HCT116 (cell line): ENCODE results near the gene UBAC2. TPM values are rescaled to one million over a fixed set of nuclear protein-coding genes. Genes with fewer than 3 reads are reported as not detected.

Experiments
- ATAC-seq: fragments of 200-7000 bp; cut with Tn5 transposase; 2 replicates; pipeline ENCODE4 v1.9.1; 2020; ENCODE audit warnings: mild to moderate bottlenecking, moderate library complexity
- BruUV-seq: library from RNA; stranded (reverse); fragments of 400-500 nt; replicated peaks from 2 replicates; lab custom pipeline; 2021; lab: Mats Ljungman, UMichigan
- CTCF ChIA-PET: fragments of 300-600 bp; sonication (Branson Sonifier 250); formaldehyde crosslinking; loops from one replicate; lab custom pipeline; 2021; ENCODE audit warnings: antibody characterized with exemption; lab: Charles Lee
- POLR2A ChIA-PET: fragments of 300-600, 350-600 bp; sonication (Branson Sonifier 250); formaldehyde crosslinking; loops from one replicate; lab custom pipeline; 2021; ENCODE audit warnings: antibody characterized with exemption; lab: Charles Lee
- RAD21 ChIA-PET, 2 experiments: fragments of 300-600 bp; sonication (Branson Sonifier 250); formaldehyde crosslinking; loops; one replicate each; lab custom pipeline; 2023; ENCODE audit warnings: low total read pairs in 2 of 2; ENCODE audit not compliant: uncharacterized antibody in 2 of 2, unreplicated experiment in 2 of 2, low non-redundant PET in 1 of 2; lab: Charles Lee
- DNase-seq: peaks from one replicate; pipeline ENCODE4 v3.0.0-alpha.2; 2010; ENCODE audit warnings: low read depth, low spot score
- H2AFZ ChIP-seq: fragments of 200-600 bp; shearing (Covaris generic), sonication (generic); 2 replicates; pipeline ENCODE4 v1.6.1; 2017; ENCODE audit warnings: low read depth, mixed run types, mixed read lengths, antibody characterized with exemption, low read length; ENCODE audit not compliant: poor library complexity, severe bottlenecking
- H3K27ac ChIP-seq: 2 replicates; pipeline ENCODE4 v1.5.1; 2012; ENCODE audit warnings: low read depth, low read length
- H3K27me3 ChIP-seq: fragments of 200-600 bp; sonication (generic); 2 replicates; pipeline ENCODE4 v1.6.1; 2016; ENCODE audit warnings: mixed run types, low read length, mixed read lengths; ENCODE audit not compliant: insufficient read depth
- H3K36me3 ChIP-seq, 2 experiments: fragments of 200-500 bp in 1 of 2; fragments of 200-600 bp in 1 of 2; sonication (Bioruptor generic) in 1 of 2; sonication (generic) in 1 of 2; 2 replicates each; pipeline versions ENCODE4 v1.5.1 to v1.6.1; 2014 to 2016; ENCODE audit warnings: low read length in 2 of 2, inconsistent platforms in 1 of 2, mixed read lengths in 1 of 2, mixed run types in 1 of 2; ENCODE audit not compliant: insufficient read depth in 2 of 2, control insufficient read depth in 1 of 2
- H3K4me1 ChIP-seq, 2 experiments: fragments of 200-600 bp in 1 of 2; sonication (generic) in 1 of 2; 2 replicates each; pipeline versions ENCODE4 v1.5.1 to v1.6.1; 2012 to 2017; ENCODE audit warnings: low read length in 2 of 2, inconsistent platforms in 1 of 2, mild to moderate bottlenecking in 1 of 2, mixed read lengths in 1 of 2, mixed run types in 1 of 2, moderate library complexity in 1 of 2; ENCODE audit not compliant: insufficient read depth in 2 of 2, control insufficient read depth in 1 of 2
- H3K4me2 ChIP-seq: fragments of 200-600 bp; sonication (generic); 2 replicates; pipeline ENCODE4 v1.6.1; 2017; ENCODE audit warnings: mixed run types, low read length, mixed read lengths
- H3K4me3 ChIP-seq, 2 experiments: fragments of 200-600 bp in 1 of 2; sonication (generic) in 1 of 2; replicated peaks in 1 of 2; 2 replicates each; pipeline ENCODE4 v1.5.1; 2011 to 2016; ENCODE audit warnings: low read length in 2 of 2, control low read depth in 1 of 2, low read depth in 1 of 2, mild to moderate bottlenecking in 1 of 2, mixed read lengths in 1 of 2, mixed run types in 1 of 2
- H3K79me2 ChIP-seq: fragments of 200-600 bp; sonication (generic); 2 replicates; pipeline ENCODE4 v1.6.1; 2017; ENCODE audit warnings: mild to moderate bottlenecking, mixed run types, low read length, moderate library complexity, mixed read lengths; ENCODE audit not compliant: insufficient read depth
- H3K9ac ChIP-seq: fragments of 200-600 bp; sonication (generic); 2 replicates; pipeline ENCODE4 v1.6.1; 2016; ENCODE audit warnings: low read length, mixed read lengths
- H3K9me2 ChIP-seq: fragments of 200-600 bp; sonication (generic), shearing (Covaris generic); 2 replicates; pipeline ENCODE4 v1.6.1; 2017; ENCODE audit warnings: mixed run types, mild to moderate bottlenecking, moderate library complexity; ENCODE audit not compliant: insufficient read depth
- H3K9me3 ChIP-seq, 2 experiments: fragments of 200-500 bp in 1 of 2; fragments of 200-600 bp in 1 of 2; sonication (Bioruptor generic) in 1 of 2; sonication (generic) in 1 of 2; 2 replicates each; pipeline ENCODE4 v1.6.1; 2014 to 2017; ENCODE audit warnings: low read length in 2 of 2, mixed read lengths in 2 of 2, inconsistent platforms in 1 of 2, low read depth in 1 of 2, mild to moderate bottlenecking in 1 of 2, mixed run types in 1 of 2, moderate library complexity in 1 of 2; ENCODE audit not compliant: control insufficient read depth in 1 of 2, insufficient read depth in 1 of 2
- H4K20me1 ChIP-seq: fragments of 200-600 bp; sonication (generic), shearing (Covaris generic); 2 replicates; pipeline ENCODE4 v1.6.1; 2017; ENCODE audit warnings: mixed run types, mild to moderate bottlenecking, moderate library complexity; ENCODE audit not compliant: insufficient read depth
- ATF3 ChIP-seq: IDR thresholded peaks from 2 replicates; pipeline ENCODE4 v1.6.1; 2012
- CEBPB ChIP-seq: IDR thresholded peaks from 2 replicates; pipeline ENCODE4 v1.6.1; 2012; ENCODE audit warnings: low read depth
- CTCF ChIP-seq, 3 experiments: fragments of 200-600 bp in 1 of 3; sonication (generic) in 1 of 3; IDR thresholded peaks in 2 of 3; conservative IDR thresholded peaks in 1 of 3; 2 replicates each; pipeline ENCODE4 v1.5.1; 2012 to 2017; ENCODE audit warnings: low read depth in 2 of 3, low read length in 2 of 3, antibody characterized with exemption in 1 of 3, borderline replicate concordance in 1 of 3, control low read depth in 1 of 3, mild to moderate bottlenecking in 1 of 3, mixed read lengths in 1 of 3, mixed run types in 1 of 3, moderate library complexity in 1 of 3; ENCODE audit not compliant: insufficient read depth in 1 of 3
- JUND ChIP-seq: IDR thresholded peaks from 2 replicates; pipeline ENCODE4 v1.6.1; 2012
- MAX ChIP-seq: IDR thresholded peaks from 2 replicates; pipeline ENCODE4 v1.6.1; 2012
- POLR2A ChIP-seq: IDR thresholded peaks from 2 replicates; pipeline ENCODE4 v1.7.0; 2011; ENCODE audit warnings: borderline replicate concordance; ENCODE audit not compliant: insufficient read depth, insufficient read length; ENCODE audit errors: extremely low read depth
- POLR2AphosphoS5 ChIP-seq: IDR thresholded peaks from 2 replicates; pipeline ENCODE4 v1.6.1; 2011; ENCODE audit warnings: mild to moderate bottlenecking, low read depth, low read length, moderate library complexity
- RAD21 ChIP-seq: IDR thresholded peaks from 2 replicates; pipeline ENCODE4 v1.6.1; 2012; ENCODE audit warnings: low read depth, mild to moderate bottlenecking
- REST ChIP-seq: IDR thresholded peaks from 2 replicates; pipeline ENCODE4 v1.6.1; 2012; ENCODE audit warnings: low read depth
- SP1 ChIP-seq: IDR thresholded peaks from 2 replicates; pipeline ENCODE4 v1.6.1; 2012; ENCODE audit warnings: low read depth
- ZNF274 ChIP-seq: fragments of 200-500 bp; sonication (Bioruptor generic); IDR thresholded peaks from 2 replicates; pipeline ENCODE4 v1.6.1; 2014; ENCODE audit warnings: mild to moderate bottlenecking, low read depth, low read length, inconsistent platforms
- intact Hi-C: fragments of 100-400 bp; cut with micrococcal nuclease; formaldehyde crosslinking; loops from 2 replicates; pipeline ENCODE4 v1.10.0; 2022
- total RNA-seq: library from RNA; stranded (reverse); gene quantifications from one replicate; pipeline ENCODE4 v1.2.1, GENCODE V29; 2021; ENCODE audit not compliant: unreplicated experiment

Gene UBAC2
- total RNA-seq, 1 experiment from 2014 or later = 67.4 TPM

GRCh38 chr13:99271249-99271648 lies 70.6 kb downstream of the UBAC2 start:
- Histone ChIP-seq H2AFZ (no peak overlapping the region), H3K9me3 (no peaks in the 10 kb centered on the region), H3K79me2 (peaks cover 38% of the 10 kb centered on the region), H3K36me3 (0 out of 4 replicates have a peak, but pooled peaks cover 0 to 4% of the 10 kb centered on the region in 2 experiments), H3K9ac (no peak overlapping the region), H3K4me2 (no peak overlapping the region), H3K9me2 (no peaks in the 10 kb centered on the region), H3K4me3 (no peak overlapping the region), H4K20me1 (no peaks in the 10 kb centered on the region), H3K27me3 (no peaks in the 10 kb centered on the region), H3K27ac (no peak overlapping the region), H3K4me1 (peaks cover 0 to 4% of the 10 kb centered on the region in 2 experiments; a peak in 1 of 4 replicates)
- CTCF ChIA-PET = interaction anchor here (1.2 to 6.7 kb wide), 4 partner anchors 17 to 176 kb away, joined by 3 to 90 read pairs (median 18); no protein-coding TSS in a partner anchor
- TF ChIP-seq SP1 (no peak), RAD21 (no peak), MAX (no peak), JUND (no peak), ATF3 (no peak), POLR2AphosphoS5 (no peak), REST (no peak), POLR2A (no peak), CTCF (IDR thresholded peaks at IDR 0.05 in 2 of 3, conservative IDR thresholded peaks at IDR 0.05 in 1 of 3; ENCODE audit: borderline replicate concordance in 1 of 3, insufficient read depth in 1 of 3, low read depth in 2 of 3, low read length in 2 of 3) (no peak), ZNF274 (no peak), CEBPB (no peak)
- no TSS peak for BruUV-seq
- POLR2A ChIA-PET = no interaction called here
- DNase-seq = no peak
- intact Hi-C loops = no loop called here
- RAD21 ChIA-PET = no interaction called here
- no peak for ATAC-seq
